HEK293 (cell line): ENCODE results near the gene CDH6.

ENCODE experiments used
- REPIN1 ChIP-seq: fragments of 450-650 bp; formaldehyde crosslinking; IDR thresholded peaks from 2 replicates; pipeline ENCODE4 v1.5.1; 2017; ENCODE audit warnings: missing biosample characterization, missing genetic modification characterization, low read depth
- ZBTB8A ChIP-seq: fragments of 450-650 bp; formaldehyde crosslinking; IDR thresholded peaks from 2 replicates; pipeline ENCODE4 v1.5.1; 2016; ENCODE audit warnings: missing biosample characterization, missing genetic modification characterization

DNA sequence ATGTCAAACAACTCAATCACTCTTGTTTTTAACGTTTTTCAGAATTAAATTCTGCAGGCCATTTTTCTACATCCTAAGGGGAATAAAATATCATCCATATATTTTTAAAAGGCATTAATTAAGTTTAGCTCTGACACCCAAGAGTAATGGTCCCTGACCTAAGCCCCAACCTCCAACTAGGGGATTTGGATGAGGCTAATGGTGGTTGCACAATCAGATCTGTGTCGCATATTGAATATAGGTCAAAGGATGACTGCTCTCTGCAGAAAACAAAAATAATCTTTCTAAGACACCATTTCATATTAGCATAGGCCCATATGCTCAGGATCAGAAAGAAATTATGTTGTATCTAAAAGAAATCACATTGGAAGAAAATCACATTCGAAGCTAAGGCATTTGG, 20.7 kb downstream of the CDH6 start:
- no peak for TF ChIP-seq ZBTB8A
- TF ChIP-seq REPIN1, result no peak
